Stimulated activated CD8-positive, alpha-beta memory T cell treated with anti-CD3 and anti-CD28 coated beads, Interleukin-7, amount 100 ng/mL, for 24 hours (primary cell): ENCODE data around the gene PECR.
"Not testable (repeated sequence)": the region's sequence is repeated elsewhere in the genome, so short reads cannot be mapped to it uniquely, and the experiment has no call there.

Experiments
- DNase-seq: peaks from one replicate; pipeline ENCODE4 v3.0.0-alpha.2; 2020; ENCODE audit warnings: low read depth

Gene PECR

DNA sequence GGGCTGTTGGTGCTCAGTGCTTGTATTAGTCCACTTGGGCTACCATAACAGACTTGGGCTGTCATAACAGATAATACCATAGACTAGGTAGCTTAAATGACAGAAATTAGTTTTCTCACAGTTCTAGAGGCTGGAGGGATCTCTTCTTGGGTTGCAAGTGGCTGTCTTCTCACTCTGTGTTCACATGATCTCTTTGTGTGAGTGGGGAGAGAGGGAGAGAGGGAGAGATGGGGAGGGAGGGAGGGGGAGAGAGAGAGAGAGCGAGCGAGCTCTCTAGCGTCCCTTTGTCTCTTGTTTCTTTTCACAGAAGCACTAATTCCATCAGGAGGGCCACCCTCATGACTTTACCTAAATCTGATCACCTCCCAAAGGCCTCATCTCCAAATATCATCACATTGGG lies 23.1 kb upstream of the PECR start:
- no peak for DNase-seq

DNA sequence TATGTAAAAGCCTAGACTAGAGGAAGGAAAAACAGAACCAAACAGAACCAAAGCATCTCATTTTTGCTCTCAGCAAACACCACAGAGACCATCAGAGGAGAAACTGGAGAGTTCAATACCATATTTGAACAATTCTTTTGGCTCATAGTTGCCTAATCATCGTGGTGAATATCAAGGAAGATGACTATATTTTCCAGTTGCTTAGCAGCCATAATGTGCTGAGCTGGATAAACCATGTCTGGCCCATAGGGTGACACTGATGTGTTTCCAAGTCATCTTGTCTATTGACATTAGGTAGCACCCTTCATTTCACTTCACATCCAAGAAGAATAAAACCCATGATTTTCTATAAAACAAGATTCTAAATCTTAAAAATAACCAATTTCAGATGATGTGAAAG lies 21.6 kb upstream of the PECR start:
- DNase-seq = no peak

DNA sequence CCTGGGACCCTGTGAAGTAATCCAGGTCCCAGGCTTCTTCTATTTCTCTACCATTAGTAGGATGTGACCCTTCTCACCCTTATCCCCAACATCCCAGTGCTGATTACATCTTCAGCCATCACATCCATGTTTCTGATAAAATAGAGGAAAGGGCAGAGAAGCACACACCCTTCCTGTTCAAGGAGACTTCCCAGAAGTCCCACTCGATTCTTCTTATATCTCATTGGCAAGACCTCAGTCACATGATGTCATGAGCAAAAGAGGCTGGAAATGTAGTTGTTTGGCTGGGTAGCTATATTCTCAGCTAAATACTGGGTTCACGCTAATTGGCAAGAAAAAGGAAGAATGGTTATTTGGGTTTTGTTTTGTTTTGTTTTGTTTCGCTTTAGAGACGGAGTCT lies 19.5 kb upstream of the PECR start:
- DNase-seq = no peak

- DNase-seq = no peak
Observed at GRCh38 chr2:216098421-216099334, 17.1 kb upstream of the PECR start.

GRCh38 chr2:216094701-216095100 lies 13.1 kb upstream of the PECR start:
- DNase-seq = no peak

DNA sequence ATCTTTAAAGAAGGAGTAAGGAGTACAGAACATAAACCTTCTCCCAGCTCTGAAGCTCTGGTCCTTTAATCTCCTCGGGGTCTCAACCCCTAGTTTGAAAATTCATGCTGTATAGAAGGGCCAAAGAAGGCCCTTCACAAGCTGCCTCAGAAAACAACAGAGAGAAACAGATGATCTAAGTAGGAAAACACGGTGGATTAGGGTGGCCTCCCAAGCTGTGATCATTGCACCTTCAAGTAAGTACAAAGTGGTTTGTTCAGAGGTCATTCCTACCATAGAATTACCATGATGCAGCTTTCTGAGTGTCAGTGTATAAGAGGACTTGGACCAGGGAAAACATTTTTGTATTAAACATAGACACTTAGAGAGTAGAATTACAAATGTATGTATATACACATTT lies 11.0 kb upstream of the PECR start:
- DNase-seq = no peak

DNA sequence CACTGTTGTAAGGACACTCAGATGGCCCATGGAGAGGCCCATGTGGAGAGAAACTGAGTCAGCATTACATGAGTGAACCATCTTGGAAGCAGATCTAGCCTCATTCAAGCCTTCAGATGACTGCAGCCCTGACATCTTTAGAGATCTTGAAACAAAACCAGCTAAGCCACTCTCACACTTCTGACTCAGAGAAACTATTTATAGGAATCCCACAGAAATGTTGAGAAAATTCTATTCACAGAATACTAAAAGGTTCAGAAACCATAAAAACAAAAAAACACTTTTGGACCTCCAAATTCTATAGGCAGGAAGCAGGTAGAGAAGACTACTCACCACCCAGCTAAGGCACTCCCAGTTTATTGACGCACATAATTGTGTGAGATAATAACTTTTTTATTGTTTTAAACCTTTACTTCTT lies 8.8 kb upstream of the PECR start:
- no peak for DNase-seq

DNA sequence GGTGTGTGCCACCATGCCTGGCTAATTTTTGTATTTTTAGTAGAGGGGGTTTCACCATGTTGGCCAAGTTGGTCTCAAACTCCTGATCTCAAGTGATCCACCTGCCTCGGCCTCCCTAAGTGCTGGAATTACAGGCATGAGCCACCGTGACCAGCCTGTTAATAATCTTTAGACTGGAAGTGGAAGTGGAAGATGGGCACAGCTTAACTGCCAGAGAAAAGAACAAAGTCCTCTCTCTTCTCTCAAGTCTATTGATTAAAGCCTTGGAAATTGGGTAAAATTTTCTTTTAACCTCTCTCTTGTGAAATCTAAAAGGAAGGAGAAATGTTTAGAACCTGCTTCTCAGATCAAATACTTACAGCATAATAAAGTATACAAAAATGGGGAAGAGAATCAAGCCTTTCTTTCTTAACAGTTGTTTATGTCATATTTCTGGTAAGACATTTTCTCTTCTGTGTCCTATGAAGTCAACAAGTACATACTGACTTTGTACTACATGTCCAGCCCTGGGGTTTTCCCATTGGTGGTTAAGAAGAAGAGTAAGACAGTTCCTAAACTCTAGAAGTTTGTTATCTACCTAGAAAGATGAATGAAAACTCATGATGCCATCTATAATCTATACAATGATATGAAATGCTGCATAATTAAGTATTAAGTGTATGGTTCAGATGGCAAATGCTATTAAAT lies 4.7 kb upstream of the PECR start:
- no peak for DNase-seq

GRCh38 chr2:216084547-216084946 lies 2.9 kb upstream of the PECR start:
- no peak for DNase-seq

DNA sequence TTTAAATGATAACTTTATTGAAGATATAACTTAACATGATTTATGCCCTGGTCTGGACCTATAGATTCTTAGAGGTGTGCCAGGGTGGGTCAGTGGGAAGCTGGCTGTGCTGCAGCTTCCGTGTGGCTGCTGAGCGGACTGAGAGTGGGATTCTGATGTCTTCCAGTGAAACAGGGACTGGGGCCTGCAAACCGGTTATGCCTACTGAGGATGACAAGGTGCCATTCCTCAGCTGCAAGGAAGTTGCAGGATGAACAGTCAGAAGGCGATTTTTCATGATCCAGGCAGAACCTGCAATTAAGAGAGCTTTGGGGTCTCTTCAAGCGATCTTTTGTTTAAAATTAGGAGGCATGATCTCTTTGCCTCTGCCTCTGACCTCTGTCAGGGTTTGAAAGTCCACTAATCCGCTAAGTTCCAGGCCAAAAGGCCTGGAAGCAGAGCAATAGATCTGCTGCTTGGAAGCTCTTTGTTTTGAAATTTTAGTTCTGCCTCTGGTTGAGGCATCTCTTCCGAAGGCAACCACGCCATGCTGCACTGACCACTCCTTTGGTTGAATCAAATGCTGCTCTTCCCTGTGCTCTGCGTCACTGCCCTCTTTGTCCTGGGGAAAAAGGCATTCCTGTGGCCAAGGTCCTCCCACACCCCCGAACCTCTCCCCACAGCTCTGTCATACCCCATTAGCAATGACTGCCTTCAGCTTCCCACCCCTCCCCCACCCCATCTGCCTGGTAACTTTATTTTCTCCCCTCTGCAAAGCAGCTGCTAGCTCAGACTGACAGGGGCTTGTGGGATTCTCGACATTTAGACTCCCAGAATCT lies 2.1 kb upstream of the PECR start:
- DNase-seq = no peak

- DNase-seq = no peak
Observed at GRCh38 chr2:216082805-216083204, 1.2 kb upstream of the PECR start.

GRCh38 chr2:216082117-216082711 lies 605 bp upstream of the PECR start:
- no peak for DNase-seq

DNA sequence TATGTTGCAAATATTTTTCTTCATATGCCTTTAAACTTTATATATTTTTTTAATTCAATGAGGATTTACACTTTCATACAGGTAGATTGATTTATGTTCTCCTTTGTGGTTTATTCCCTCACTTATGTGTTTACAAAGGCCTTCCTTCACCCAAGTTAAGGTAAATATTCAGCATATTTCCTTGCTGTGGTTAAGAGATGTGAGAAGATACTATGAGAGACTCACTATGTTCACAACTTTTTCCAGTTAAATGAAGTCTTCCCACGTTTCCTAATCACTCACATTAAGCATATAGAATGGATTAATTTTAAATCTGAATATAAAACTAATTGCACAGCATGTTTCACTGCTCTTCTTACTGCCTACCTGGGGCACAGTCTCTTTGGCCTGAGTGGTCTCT lies 597 bp downstream of the PECR start:
- no peak for DNase-seq

DNA sequence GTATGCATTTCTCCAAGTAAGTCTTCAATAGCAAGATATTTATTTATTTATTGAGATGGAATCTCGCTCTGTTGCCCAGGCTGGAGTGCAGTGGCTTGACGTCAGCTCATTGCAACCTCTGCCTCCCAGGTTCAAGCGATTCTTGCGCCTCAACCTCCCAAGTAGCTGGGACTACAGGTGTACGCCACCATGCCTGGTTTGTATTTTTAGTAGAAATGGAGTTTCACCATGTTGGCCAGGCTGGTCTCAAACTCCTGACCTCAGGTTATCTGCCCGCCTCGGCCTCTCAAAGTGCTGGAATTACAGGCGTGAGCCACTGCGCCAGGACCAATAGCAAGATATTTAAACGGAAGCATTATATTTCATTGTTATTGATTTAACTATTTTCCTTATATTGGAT lies 1.6 kb downstream of the PECR start:
- not testable (repeated sequence) for DNase-seq

DNA sequence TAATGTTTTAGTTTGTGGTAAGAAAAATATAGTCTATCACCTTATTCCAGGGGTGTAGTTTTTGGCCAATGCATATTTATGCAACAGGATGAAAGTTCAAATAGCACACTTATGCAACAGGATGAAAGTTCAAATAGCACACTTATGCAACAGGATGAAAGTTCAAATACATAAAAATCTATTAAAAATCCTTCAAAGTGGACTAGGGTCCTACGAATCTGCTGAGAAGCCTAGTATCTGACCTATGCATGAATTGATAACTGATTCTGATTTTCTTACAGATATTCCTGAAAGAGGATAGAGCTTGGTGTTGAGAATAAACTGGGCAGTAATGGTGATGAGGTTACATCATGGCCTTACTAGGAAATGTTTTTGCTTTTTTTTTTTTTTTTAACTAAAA lies 2.8 kb downstream of the PECR start:
- DNase-seq = no peak

- no peak for DNase-seq
Observed at GRCh38 chr2:216075510-216076485, 5.8 kb downstream of the PECR start.

DNA sequence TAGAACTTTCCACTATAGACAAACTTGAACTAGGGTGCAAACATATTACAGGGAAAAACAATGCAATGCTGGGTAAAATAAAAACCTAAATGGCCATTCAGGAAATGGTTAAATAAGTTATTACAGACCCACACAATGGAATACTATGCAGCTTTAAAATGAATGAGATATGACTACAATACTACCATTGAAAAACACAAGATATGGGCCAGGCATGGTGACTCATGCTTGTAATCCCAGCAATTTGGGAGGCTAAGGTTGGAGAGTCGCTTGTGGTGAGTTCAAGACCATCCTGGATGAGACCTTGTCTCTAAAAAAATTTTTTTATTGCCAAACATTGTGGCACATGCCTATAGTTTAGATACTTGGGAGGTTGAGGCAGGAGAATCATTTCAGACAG lies 6.8 kb downstream of the PECR start:
- no peak for DNase-seq

DNA sequence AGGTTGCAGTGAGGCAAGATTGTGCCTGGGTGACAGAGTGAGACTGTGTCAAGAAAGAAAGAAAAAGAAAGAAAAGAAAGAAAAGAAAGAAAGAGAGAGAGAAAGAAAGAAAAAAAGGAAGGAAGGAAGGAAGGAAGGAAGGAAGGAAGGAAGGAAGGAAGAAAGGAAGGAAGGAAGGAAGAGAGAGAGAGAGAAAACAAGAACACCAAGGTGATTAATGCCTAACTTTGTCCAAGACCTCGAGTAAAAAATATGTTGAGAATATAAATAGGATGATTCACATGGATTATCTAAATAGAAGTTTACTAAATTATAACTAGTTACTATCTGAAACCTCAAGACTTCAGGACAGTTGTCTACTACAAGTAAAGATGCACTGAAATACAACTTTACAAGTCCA lies 7.2 kb downstream of the PECR start:
- no peak for DNase-seq

GRCh38 chr2:216073773-216074172 lies 7.8 kb downstream of the PECR start:
- no peak for DNase-seq

- no peak for DNase-seq
Observed at GRCh38 chr2:216072473-216072872, 9.1 kb downstream of the PECR start.
